SK-N-SH treated with all-trans-retinoic acid at 6 μM for 48 hours (cell line): Measurements from ENCODE around the gene TREH.
"Not testable (repeated sequence)": the region's sequence is repeated elsewhere in the genome, so short reads cannot be mapped to it uniquely, and the experiment has no call there.

Experiments used
- ATAC-seq: fragments of 200-7000 bp; cut with Tn5 transposase; 3 replicates; pipeline ENCODE4 v1.9.1; 2020; ENCODE audit warnings: mild to moderate bottlenecking, moderate library complexity
- ARNTL ChIP-seq: fragments of 450-650 bp; formaldehyde crosslinking; IDR thresholded peaks from 2 replicates; pipeline ENCODE4 v1.5.0; 2020; ENCODE audit warnings: low read depth, mild to moderate bottlenecking, moderate library complexity, borderline replicate concordance
- BACH2 ChIP-seq: fragments of 250-450 bp; sonication (Bioruptor Pico); IDR thresholded peaks from 2 replicates; pipeline ENCODE4 v1.9.0; 2021; ENCODE audit warnings: mild to moderate bottlenecking, borderline replicate concordance
- CREB5 ChIP-seq: fragments of 250-450 bp; sonication (Bioruptor Pico); IDR thresholded peaks from 2 replicates; pipeline ENCODE4 v1.5.1; 2020; ENCODE audit warnings: low read depth, mild to moderate bottlenecking, moderate library complexity
- CSRNP3 ChIP-seq: fragments of 250-450 bp; sonication (Bioruptor Pico); IDR thresholded peaks from 2 replicates; pipeline ENCODE4 v1.5.1; 2021; ENCODE audit warnings: mild to moderate bottlenecking, moderate library complexity
- ISL1 ChIP-seq: fragments of 250-450 bp; sonication (Bioruptor Pico); IDR thresholded peaks from 2 replicates; pipeline ENCODE4 v2.1.2; 2022; ENCODE audit warnings: mild to moderate bottlenecking, moderate library complexity
- OSR1 ChIP-seq: fragments of 250-450 bp; sonication (Bioruptor Pico); IDR thresholded peaks from 2 replicates; pipeline ENCODE4 v1.8.0; 2022; ENCODE audit warnings: moderate library complexity, mild to moderate bottlenecking, inconsistent platforms
- PATZ1 ChIP-seq: fragments of 250-450 bp; sonication (Bioruptor Pico); IDR thresholded peaks from 2 replicates; pipeline ENCODE4 v1.8.0; 2020; ENCODE audit warnings: mild to moderate bottlenecking, moderate library complexity, borderline replicate concordance
- PPARA ChIP-seq: fragments of 250-450 bp; sonication (Bioruptor Pico); IDR thresholded peaks from 2 replicates; pipeline ENCODE4 v1.5.0; 2020; ENCODE audit warnings: mild to moderate bottlenecking, borderline replicate concordance
- RARB ChIP-seq: fragments of 250-450 bp; sonication (Bioruptor Pico); IDR thresholded peaks from 2 replicates; pipeline ENCODE4 v1.8.0; 2021; ENCODE audit warnings: mild to moderate bottlenecking, moderate library complexity
- SNAI2 ChIP-seq: fragments of 250-450 bp; sonication (Bioruptor Pico); IDR thresholded peaks from 2 replicates; pipeline ENCODE4 v1.5.0; 2020; ENCODE audit warnings: mild to moderate bottlenecking, moderate library complexity
- TSHZ2 ChIP-seq: fragments of 250-450 bp; sonication (Bioruptor Pico); IDR thresholded peaks from 2 replicates; pipeline ENCODE4 v1.5.0; 2020; ENCODE audit warnings: mild to moderate bottlenecking, moderate library complexity
- ZFP3 ChIP-seq: fragments of 250-450 bp; sonication (Bioruptor Pico); IDR thresholded peaks from 2 replicates; pipeline ENCODE4 v1.5.0; 2020; ENCODE audit warnings: mild to moderate bottlenecking, moderate library complexity
- ZFP30 ChIP-seq: fragments of 450-650 bp; formaldehyde crosslinking; IDR thresholded peaks from 2 replicates; pipeline ENCODE4 v1.5.0; 2022; ENCODE audit warnings: mild to moderate bottlenecking, moderate library complexity
- ZNF70 ChIP-seq: fragments of 450-650 bp; formaldehyde crosslinking; IDR thresholded peaks from 2 replicates; pipeline ENCODE4 v1.5.0; 2020; ENCODE audit warnings: mild to moderate bottlenecking, moderate library complexity

The TREH gene

GRCh38 chr11:118679483-118679882, at the start of gene TREH:
TREH (minus strand) TSS chr11:118679650; CDS start chr11:118679627, 23 bp downstream.
- ATAC-seq = no peak
- TF ChIP-seq SNAI2 = no peak
- no peak for TF ChIP-seq PPARA
- no peak for TF ChIP-seq ZNF70 (CRISPR knock-in tag)
- TF ChIP-seq PATZ1 (CRISPR knock-in tag) = no peak
- no peak for TF ChIP-seq ISL1 (CRISPR knock-in tag)
- no peak for TF ChIP-seq ZFP3 (CRISPR knock-in tag)
- TF ChIP-seq OSR1 (CRISPR knock-in tag) = no peak
- no peak for TF ChIP-seq CREB5 (CRISPR knock-in tag)
- TF ChIP-seq RARB (CRISPR knock-in tag) = no peak
- TF ChIP-seq BACH2 (CRISPR knock-in tag) = no peak
- TF ChIP-seq ARNTL (CRISPR knock-in tag) = no peak
- TF ChIP-seq CSRNP3 (CRISPR knock-in tag) = no peak
- no peak for TF ChIP-seq TSHZ2
- TF ChIP-seq ZFP30 (CRISPR knock-in tag) = no peak

- ATAC-seq = not testable (repeated sequence)
These were observed 48.7 kb upstream of the TREH start for GRCh38 chr11:118728112-118728511.

- ATAC-seq = not testable (repeated sequence)
These were observed 48.2 kb upstream of the TREH start for GRCh38 chr11:118727721-118728066.

GRCh38 chr11:118727001-118727720, 47.7 kb upstream of the TREH start:
- ATAC-seq = not testable (repeated sequence)

GRCh38 chr11:118721478-118722015, 42.1 kb upstream of the TREH start:
- ATAC-seq = not testable (repeated sequence)

- not testable (repeated sequence) for ATAC-seq
These were observed 41.3 kb upstream of the TREH start for GRCh38 chr11:118720740-118721139.

GRCh38 chr11:118720078-118720477, 40.6 kb upstream of the TREH start:
- not testable (repeated sequence) for ATAC-seq

GRCh38 chr11:118718562-118718961, 39.1 kb upstream of the TREH start:
- not testable (repeated sequence) for ATAC-seq

GRCh38 chr11:118717733-118718132, 38.3 kb upstream of the TREH start:
- ATAC-seq = not testable (repeated sequence)

GRCh38 chr11:118717221-118717620, 37.8 kb upstream of the TREH start:
- ATAC-seq = not testable (repeated sequence)
